HG03066 (cell line): ENCODE measurements around the gene SLIT3.

Experiments used
- ATAC-seq: cut with Tn5 transposase; IDR thresholded peaks from one replicate; pipeline ENCODE4 v1.9.1; 2021; ENCODE audit warnings: low read depth; ENCODE audit not compliant: unreplicated experiment

Gene SLIT3

DNA sequence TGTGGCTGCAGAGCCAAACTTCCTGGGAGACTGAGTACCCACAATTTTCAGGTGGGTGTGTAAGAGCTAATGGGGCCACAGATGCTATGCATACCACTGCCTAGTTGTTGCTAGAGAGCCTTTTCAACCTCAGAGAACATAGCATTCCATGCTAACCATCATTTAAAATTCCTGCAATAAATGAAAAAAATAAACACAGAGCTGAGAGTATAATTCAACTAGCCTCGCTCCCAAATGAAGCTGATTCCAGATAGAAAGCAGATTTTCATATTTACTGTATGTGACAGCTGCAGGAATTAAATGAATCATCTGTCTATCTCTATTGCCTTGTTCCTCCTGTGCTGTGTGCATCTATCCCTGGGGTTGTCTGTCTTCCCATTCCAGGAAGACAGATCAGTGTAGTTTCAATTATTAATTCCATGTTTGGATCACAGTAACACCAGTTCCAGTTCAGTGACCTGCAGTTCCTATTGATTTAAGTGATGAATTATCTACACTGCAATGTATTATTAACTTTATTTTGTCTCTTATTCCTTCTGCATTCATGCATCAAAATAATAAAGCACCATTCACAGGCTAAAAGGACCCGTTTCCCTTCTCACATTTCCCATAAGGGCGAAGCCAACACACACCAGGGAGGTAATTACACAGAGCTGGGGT is 324.5 kb downstream of the SLIT3 start:
- ATAC-seq = no peak

DNA sequence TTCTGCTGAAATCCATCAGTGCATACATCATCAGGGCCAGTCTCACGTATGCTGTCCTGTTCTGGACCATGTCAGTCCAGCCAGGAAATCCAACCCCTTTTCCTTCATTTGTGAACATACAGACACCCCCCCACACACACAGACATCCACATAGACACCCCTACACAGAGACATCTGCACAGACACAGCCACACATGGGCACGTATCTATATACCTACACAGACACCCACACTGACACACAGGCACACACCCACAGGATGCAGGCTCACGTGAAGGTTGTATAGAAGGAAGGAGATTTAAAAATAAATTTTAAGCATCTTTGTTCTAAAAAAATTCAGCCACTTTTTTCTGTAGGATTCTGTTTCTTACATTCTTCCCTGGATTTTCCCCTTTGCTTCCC is 325.6 kb downstream of the SLIT3 start:
- ATAC-seq = no peak

DNA sequence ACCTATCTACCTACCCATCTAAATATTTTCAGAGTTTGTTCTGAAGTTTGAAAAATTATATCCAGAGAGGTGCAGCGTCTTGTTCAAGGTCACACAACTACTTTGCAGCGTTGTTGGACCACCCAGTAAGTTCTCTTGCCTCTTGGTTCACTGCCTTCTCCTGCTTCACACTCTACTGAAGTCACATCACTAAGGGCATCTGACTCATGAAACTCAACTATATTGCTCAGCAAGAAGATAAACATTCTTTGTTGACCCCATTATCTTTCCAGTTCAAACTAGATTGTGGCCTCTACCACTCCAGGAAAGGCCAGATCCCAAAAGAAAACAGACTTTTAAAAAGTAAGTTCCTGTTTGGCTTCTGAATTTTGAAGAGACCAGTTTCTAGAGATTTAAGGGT is 326.9 kb downstream of the SLIT3 start:
- no peak for ATAC-seq

DNA sequence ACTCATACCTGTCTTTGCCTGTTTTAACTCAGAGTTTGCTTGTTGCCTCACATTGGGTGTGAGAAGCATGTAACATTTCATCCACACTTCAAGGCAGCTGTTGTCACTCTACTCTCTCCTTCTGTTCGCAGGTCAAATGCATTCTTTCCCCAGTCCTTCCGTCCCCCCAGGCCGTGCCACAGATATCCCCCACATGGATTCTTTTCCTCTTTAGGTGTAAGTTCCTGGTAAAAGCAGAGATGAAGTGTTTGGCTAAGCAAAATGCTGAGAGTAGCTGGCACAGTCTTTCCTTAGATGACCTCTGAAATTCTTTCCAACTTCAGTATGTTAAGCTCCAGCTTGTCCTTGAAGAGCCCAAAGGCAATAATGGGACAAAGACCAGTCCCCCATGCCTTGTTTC is 328.2 kb downstream of the SLIT3 start:
- no peak for ATAC-seq

DNA sequence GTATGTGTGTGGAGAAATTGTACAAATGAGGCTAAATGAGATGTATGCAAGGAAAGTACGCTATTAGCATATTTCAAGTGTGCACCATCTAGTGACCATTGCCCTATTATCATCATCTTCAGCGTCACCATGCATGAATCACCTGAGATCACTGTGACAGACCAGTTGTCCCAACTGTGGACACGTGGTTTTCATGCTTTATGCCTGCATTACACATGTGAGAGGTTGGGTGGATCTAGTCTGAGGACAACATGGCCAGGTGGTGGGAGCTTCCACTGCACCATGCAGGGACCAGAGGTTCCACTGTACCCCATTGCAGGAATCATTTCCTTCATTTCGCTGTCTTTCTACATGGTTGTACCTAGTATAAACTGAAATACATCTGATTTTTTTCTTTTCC is 329.8 kb downstream of the SLIT3 start:
- ATAC-seq = no peak

DNA sequence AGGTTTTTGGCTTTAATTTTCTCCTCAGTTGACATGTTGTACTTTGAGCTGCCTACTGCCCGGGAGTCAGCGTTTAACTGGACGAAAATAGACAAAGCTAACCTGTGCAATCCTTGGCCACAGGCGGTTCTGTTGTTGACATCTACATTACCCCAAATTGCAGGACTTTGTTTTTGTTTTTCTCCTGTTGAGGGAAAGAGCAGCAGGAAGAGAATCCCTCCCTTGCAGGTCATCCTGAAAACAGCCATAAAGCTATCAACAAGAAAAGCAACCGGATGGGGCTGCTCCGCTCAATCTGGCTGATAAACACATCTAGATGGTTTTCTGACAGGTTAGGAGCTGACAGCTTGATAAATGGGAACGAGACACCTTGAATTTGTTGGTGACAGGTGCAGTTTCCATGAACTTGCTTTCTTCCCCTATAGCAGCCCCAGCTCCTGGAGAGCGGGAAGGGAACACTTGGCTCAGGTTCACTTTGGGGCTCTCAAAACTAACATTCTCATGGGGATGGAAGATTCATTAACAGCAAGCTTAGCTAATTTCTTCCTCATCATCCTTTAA is 331.5 kb downstream of the SLIT3 start:
- ATAC-seq = no peak

DNA sequence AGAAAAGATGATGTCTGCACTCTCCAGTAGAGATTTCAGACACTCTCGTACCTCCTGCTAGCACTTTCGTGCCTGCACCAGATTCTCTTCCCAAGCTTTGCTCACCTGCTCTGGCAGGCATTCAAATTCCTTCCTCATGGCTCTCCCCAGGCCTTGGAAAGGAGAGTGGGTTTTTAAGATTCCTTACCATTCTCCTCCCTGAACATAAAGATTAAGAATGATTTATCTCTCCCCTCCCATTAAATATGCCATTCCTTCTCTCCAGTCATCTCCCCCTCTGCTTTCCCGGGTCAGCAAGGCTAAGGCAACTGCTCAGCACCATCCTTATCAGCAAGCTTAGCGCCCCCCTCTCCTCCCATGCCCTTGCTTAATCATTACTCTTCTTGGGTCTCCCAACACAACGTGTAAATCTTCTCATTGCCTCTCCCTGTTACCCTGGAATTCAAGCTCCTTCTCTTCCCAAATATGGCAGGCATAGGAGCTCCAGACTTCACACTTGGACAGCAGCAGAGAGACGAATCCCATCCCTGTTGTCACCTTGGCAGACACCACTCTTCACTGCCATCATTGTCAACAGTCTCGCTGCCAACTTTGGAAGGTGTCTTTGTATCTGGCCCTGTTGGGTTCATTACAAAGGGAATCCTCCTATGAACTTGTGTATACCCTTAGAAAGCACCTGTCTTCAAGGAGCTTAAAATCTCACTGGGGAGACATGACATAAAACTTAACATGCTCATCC is 332.9 kb downstream of the SLIT3 start:
- no peak for ATAC-seq

DNA sequence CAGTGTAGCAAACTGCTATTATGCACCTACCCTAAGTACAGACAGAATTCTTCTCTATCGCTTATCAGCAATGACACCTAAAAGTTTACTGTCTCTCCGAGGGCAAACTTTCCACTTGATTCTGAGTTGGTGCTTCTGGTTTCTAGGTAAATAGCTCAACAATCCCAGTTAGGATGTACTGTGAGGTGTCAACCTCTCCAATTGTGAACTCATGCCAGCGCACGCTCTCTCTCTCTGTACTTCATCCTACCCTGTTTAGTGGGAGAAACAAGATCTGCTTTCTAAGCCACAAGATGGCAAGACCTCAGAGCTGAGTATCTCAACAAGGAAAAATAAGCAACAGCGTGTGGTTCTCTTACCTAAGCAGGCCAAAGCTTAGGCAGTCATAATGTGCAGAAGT is 335.3 kb downstream of the SLIT3 start:
- ATAC-seq = no peak

DNA sequence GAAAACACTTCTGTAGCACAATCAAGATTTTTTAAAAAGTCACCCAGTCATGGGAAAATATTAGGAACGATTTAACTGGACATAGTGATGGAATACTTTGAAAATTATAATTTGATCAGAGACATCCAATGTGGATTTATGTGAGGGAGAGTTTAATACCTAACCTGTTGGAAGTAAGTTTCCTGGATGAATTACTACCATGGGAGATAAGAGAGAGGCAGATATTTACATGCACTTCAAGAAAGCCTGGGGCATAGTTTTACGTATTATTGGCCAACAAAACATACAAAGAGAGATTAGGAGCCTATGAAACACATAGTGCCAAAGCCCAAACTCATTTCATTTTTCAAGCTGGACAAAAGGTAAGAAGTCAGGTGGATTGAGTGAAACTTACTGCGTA is 336.8 kb downstream of the SLIT3 start:
- ATAC-seq = no peak

DNA sequence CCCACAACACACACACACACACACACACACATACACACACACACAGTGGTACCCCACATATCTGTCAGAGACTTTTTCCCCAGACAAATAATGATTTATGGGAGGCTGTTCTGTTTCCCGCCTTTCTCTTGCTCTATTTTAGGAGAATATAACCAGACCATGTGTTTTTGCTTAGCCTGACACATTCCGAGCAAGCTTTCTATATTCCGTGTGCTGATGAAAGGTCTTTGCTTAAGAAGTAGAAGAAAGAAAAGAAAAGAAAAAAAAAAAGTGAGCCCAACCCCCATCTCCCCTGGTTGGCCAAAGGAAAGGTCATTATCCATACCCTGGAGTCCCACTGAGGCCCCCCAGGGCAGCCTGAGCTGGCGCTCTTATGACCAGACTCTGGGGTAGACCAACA is 338.6 kb downstream of the SLIT3 start:
- ATAC-seq = no peak

DNA sequence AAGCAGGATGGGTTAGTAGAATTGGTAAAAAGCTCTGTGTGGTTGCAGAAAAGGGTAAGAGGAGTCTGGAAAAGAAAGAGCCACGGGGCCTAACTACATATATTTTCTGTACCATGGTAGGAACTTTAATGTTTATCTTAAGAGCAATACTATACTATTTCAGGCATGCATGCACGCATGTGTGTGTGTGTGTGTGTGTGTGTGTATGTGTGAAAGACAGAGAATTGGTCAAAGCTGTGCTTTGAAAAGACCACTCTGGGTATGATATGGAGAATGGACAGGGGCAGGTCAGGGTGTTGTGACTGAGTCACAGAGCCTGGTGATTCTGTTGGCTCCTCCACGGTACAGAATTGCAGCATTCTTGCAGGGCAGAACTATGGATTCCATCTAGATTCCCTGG is 339.3 kb downstream of the SLIT3 start:
- no peak for ATAC-seq

DNA sequence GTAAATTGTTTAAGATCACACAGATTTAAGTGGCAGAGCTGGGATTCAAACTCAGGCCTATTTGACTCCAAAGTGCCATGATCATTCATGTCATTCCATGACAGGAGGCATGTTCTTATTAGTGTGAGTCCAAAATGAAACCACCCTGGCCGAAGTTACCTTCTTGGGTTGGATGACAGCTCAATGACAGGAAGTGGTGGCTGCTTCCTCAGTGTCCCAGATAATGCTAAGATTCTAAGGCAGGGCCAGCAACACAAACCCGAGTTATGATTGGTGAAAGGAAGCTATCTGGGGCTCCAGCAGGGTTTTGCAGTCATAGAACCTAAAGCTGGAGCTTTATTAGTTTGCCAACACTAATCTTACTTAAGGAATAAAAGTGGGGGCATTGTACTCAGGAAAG is 340.4 kb downstream of the SLIT3 start:
- no peak for ATAC-seq

DNA sequence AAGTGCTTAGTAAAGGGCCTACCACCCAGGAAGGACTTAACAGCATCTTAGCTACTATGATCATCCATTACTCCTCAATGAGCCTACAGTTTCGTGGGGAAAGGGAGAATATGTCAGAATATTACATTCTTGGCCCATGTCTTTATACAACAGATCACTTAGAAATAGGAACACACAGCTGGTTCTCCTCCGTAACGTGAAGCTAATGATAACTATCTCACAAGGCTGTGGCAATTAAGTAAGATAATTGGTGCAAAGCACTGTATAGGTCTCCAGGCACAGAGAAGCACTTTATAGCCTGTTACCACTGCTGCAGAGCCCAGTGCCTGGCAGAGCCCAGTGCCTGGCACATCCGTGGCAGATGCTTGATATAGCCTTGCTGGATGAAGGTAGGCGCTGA is 347.6 kb downstream of the SLIT3 start:
- ATAC-seq = no peak

DNA sequence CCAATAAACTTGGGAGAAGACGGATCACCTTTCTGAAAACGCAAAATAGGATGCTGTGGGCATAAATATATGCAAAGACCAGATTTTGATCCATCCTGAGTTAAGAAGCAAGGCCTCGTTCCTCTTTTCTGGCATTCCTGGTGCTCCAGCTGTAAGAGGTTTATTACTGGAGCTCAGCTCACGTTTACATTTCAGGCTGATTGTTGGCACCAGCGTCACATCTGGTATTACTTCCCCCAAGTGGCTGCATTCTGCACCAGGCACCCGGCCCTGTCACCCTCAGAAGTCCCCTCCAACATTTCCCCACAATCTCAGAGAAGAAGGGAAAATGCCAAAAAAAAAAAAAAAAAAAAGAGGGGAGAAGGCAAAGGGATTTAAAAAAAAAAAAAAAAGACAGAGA is 348.7 kb downstream of the SLIT3 start:
- ATAC-seq = no peak

DNA sequence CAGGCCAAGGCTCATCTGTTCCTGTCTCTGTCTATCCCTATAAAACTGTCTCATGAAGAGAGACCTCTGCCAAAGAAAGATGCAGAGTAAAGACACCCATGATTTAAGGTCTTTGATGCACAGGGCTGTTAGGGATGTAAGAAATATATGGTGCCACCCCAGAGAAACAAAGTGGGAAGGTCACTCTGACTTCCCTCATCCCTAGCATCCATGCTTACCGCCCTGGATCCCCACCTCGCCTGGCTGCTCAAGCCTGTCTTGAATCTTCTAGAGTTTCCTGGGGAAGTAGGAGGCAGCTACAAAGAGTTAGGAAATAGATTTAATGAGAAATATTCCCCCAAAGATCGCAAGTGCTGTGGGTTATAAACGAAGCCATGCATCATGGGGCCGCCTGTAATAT is 349.2 kb downstream of the SLIT3 start:
- no peak for ATAC-seq

DNA sequence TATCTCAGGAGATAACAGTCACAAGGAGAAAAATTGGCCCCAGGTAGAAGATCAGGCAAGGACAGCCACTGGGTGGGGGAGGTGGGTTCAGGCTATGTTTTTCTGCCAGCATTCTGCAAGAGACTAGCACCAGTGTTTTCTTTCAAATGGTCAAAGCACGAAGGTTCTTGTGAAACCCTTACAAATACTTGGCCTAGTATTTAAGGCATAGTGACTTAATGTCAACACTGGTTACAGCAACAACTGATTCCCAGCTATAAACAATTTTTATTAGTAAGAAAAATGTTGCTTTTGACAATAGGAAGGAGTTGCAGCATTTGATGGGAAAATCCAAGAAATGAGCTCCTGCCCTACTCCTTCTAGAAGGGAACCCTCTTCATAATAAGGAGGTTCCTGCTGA is 349.6 kb downstream of the SLIT3 start:
- ATAC-seq = no peak

DNA sequence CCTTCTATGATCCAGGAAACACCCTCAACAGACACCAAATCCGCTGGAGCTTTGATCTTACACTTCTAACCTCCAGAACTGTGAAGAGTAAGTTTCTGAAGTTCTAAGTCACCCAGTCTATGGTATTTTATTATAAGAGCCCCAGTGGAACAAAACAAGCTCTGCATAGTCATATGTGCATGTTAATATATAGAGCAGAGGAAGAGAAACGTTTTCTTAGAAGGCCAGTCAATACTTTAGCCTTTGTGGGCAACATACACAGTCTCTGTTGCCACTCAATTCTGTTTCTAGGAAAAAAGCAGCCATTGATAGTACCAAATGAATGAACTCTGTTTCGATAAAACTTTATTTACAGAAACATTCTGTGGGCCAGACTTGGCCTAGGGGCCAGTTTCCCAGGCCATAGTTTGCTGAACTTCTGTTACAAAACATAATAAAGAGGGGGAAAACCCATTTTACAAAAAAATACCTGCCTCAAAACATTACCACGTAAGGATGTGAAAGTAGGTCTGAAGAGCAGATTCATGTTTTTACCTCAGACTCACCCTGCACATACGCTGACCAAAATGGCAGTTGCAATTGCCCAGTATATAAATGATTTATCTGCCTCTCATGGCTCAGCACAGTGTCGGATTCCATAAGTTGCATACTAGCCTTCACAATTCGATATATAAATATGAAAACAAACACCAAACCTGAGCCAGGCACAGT is 350.5 kb downstream of the SLIT3 start:
- no peak for ATAC-seq

DNA sequence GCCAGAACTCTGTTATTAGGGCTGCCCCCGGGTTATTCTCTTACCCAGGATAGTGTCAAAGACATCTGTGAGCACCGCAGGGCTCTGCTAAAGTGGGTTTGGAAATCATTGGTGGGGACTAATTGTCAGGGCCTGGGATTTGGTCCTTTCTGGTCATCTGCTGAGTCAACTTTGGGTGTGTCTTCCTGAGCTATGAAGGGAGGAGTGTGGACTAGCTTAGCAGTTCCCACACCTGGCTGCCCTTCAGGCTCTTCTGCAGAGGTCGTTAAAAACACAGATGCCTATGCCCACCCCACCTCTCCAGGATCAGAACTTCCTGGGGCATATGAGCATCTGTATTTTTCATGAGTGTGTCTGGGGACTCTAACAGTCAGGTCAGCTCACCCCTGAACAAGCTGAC is 352.2 kb downstream of the SLIT3 start:
- no peak for ATAC-seq

DNA sequence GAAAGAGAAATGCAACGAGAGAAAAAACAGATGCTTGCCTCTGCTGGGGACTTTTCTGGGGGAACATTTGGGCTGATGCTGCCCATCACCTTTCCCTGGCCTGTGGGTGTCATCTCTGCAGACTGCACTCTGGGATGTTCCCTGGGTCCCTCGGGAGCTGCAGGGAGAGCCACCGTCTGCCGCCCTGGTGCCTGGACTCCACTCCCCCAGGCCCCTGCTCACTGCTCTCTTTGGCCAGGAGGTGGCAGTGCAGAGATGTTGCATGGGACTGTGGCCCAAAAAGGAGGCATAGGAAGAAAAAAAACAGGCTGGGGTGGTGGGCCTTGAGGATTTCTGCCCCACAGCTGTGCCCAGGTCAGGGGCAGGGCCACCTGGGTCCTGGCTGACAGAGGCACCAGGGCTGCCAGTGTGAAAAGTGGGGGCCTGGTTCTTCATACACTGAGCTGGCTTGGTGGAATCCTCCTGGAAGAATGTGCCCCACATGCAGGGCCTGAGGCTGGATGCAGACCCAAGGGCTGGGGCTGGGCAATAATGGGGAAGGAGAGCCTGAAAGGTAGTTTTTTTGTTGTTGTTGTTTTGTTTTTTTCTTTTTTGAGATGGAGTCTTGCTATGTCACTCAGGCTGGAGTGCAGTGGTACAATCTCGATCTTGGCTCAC is 353.6 kb downstream of the SLIT3 start:
- peak; percentile 51 for ATAC-seq

DNA sequence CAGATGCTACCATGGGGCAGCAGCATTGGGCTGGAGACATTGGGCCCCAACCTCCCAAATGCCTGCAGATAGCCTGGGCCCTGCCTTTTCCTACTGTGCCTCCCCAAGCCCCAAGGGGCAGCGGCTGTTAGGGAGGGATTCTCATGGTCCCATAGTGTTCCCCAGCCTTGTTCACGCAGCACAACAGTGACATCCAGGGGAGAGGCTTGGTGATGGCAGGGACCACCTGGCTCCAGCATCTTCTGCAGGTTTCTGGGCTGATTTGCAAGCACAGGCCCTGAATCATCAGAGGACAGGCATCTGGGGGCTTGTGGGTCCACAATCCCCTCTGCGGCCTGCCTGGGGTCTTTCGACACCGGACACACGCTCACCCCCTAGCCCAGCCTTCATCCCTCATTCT is 354.6 kb downstream of the SLIT3 start:
- no peak for ATAC-seq

DNA sequence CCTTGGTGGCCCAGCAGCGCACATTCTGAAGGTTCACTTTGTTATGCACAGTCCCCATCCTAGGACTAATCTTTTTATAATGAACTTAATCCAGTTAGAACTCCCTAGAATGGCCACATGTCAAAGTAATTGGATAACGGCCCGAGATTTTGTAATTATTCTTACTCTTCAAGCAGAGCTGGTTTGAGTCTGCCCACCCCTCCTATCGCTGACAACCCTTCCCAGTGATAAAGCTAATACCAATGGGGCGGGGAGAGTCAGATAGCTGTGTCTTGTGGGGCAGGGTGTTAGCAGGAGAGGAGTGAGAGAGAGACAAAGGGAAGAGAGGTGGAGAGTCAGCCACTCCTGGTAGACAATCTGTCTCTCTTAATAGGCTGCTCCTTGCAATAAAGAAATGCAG is 356.9 kb downstream of the SLIT3 start:
- ATAC-seq = no peak
